Stimulated activated memory B cell treated with anti-CD40 and anti-IgM and Interleukin-4, amounts not matched to agents 10 μg/mL and 1 μg/mL and 100 μg/mL, for 72 hours (primary cell): Measurements from ENCODE around the gene KRTAP5-11.
"Not testable (repeated sequence)": the region's sequence is repeated elsewhere in the genome, so short reads cannot be mapped to it uniquely, and the experiment has no call there.

Experiments
- ATAC-seq: fragments of 150-1000 bp; cut with Tn5 transposase; 2 replicates; pipeline ENCODE4 v1.10.0; 2021
- H3K27ac Mint-ChIP-seq: one replicate; pipeline ENCODE4 v1.8.0; 2022; ENCODE audit warnings: mild to moderate bottlenecking, mixed read lengths
- H3K27me3 Mint-ChIP-seq: one replicate; pipeline ENCODE4 v1.8.0; 2022; ENCODE audit warnings: mixed read lengths
- H3K36me3 Mint-ChIP-seq: one replicate; pipeline ENCODE4 v1.8.0; 2022; ENCODE audit warnings: mixed read lengths
- H3K4me1 Mint-ChIP-seq: one replicate; pipeline ENCODE4 v1.8.0; 2022; ENCODE audit warnings: mixed read lengths
- H3K4me3 Mint-ChIP-seq: one replicate; pipeline ENCODE4 v1.8.0; 2022; ENCODE audit warnings: mild to moderate bottlenecking, moderate library complexity, mixed read lengths
- H3K9me3 Mint-ChIP-seq: one replicate; pipeline ENCODE4 v1.8.0; 2022; ENCODE audit warnings: mixed read lengths

KRTAP5-11 gene

DNA sequence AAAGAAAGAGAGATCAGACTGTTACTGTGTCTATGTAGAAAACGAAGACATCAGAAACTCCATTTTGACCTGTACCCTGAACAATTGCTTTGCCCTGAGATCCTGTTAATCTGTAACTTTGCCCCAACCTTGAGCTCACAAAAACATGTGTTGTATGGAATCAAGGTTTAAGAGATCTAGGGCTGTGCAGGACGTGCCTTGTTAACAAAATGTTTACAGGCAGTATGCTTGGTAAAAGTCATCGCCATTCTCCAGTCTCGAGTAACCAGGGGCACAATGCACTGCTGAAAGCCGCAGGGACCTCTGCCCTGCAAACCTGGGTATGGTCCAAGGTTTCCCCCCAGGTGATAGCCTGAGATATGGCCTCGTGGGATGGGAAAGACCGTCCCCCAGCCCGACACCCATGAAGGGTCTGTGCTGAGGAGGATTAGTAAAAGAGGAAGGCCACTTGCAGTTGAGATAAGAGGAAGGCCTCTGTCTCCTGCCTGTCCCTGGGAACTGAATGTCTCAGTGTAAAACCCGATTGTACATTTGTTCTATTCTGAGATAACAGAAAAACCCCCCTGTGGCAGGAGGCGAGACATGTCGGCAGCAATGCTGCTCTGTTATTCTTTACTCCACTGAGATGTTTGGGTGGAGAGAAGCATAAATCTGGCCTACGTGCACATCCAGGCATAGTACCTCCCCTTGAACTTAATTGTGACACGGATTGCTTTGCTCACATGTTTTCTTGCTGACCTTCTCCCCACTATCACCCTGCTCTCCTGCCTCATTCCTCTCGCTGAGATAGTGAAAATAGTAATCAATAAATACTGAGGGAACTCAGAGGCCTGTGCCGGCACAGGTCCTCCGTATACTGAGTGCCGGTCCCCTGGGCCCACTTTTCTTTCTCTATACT lies 47.7 kb downstream of the KRTAP5-11 start:
- not testable (repeated sequence) for H3K27ac Mint-ChIP-seq, H3K4me3 Mint-ChIP-seq, H3K36me3 Mint-ChIP-seq, ATAC-seq, H3K9me3 Mint-ChIP-seq, H3K4me1 Mint-ChIP-seq
- peaks cover 42% of the 10 kb centered on the region for H3K27me3 Mint-ChIP-seq

DNA sequence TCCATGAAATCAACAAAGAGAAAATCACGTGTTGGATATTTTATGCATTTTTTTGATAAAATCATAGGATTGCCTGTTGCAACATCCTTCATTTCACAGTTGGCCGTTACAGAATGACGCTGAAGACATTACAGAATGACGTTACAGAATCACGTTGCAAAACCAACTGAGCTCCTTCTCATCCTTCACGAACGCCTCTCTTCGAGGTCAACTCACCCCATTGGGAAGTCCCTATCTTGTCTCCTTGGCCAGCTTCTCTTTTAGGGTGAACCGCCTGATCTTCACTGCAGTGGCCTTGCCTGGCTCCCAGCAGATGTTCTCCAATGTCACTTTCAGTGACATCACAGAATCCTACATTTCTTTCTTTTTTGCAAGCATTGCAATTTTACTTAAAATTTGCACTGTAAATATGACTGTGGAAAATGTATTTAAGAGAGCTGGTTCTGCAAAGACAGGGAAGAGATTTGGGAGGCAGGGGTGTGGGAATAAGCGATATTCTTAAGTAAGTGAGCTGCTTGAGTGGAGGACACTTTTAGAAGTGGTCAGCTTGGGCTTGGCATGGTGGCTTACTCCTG lies 50.6 kb downstream of the KRTAP5-11 start:
- no peak overlapping the region for H3K27ac Mint-ChIP-seq
- peaks cover 7% of the 10 kb centered on the region for H3K4me1 Mint-ChIP-seq
- H3K4me3 Mint-ChIP-seq: no peak overlapping the region
- no peaks in the 10 kb centered on the region for H3K36me3 Mint-ChIP-seq
- no peaks in the 10 kb centered on the region for H3K9me3 Mint-ChIP-seq
- no peak for ATAC-seq
- peaks cover 31% of the 10 kb centered on the region for H3K27me3 Mint-ChIP-seq
